GM12865 (cell line): ENCODE results near the gene PDZD2.

Source experiments
- DNase-seq: peaks from one replicate; pipeline ENCODE4 v3.0.0; 2010; ENCODE audit warnings: low read depth
- H3K4me3 ChIP-seq: 2 replicates; pipeline ENCODE4 v1.5.1; 2011; ENCODE audit warnings: mild to moderate bottlenecking, low read depth, low read length, control low read depth
- CTCF ChIP-seq: IDR thresholded peaks from 2 replicates; pipeline ENCODE4 v1.5.1; 2011; ENCODE audit warnings: low read length, control low read depth, low read depth, inconsistent platforms; ENCODE audit not compliant: insufficient read depth; ENCODE audit errors: missing control alignments

Gene PDZD2

GRCh38 chr5:31605920-31606319 lies 33.0 kb upstream of the PDZD2 start:
- no peak for DNase-seq
- TF ChIP-seq CTCF, result no peak
- no peak overlapping the region for H3K4me3 ChIP-seq

GRCh38 chr5:31607546-31607945 lies 31.4 kb upstream of the PDZD2 start:
- DNase-seq, result no peak
- no peak for TF ChIP-seq CTCF
- no peak overlapping the region for H3K4me3 ChIP-seq

- TF ChIP-seq CTCF, result no peak
- H3K4me3 ChIP-seq, result no peak overlapping the region
- DNase-seq, result no peak
These were observed 27.9 kb upstream of the PDZD2 start for GRCh38 chr5:31611002-31611401.

GRCh38 chr5:31613651-31614050 lies 25.3 kb upstream of the PDZD2 start:
- TF ChIP-seq CTCF, result no peak
- DNase-seq, result no peak

DNA sequence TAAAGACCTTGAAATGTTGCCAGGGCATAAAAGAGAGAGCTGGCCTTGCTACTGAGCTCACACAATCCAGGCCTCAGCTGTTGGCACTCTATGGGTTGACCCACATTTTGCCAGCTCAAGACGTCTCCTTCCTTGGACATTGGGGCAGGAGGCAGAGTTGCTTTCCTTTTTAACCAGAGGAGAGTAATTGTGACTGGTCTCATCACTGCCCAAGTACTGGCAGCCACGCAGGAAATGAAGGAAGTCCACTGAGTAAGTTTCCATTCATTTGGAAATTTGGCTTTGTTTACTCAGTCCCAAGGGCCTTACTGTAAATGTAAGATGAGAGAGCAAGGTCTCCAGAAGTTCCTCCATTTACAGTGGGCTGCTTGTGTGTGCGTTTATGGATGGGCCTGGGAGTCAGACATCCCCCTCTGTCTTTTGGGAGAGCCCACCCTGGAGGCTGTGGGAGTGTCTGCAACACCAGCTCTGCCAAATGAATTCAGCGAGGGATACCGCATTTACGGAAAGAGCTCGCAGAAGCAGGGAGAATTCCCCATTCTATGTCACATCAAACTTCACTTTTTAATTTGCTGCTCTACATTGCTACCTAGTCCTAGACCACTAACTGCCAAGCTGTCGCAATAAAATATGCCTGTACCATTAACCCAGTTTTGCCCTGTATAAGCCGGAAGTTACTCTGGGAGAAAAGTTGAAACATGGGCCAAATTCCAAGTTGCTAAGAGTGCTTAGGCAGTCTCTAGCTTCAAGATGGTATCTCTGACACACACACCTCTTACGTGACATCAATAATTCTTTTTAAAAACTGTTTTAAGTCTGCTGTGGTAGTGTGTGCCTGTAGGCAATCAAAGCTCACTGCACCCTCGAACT lies 24.5 kb upstream of the PDZD2 start:
- no peak for DNase-seq
- TF ChIP-seq CTCF, result no peak
- no peak overlapping the region for H3K4me3 ChIP-seq

More at GRCh38 chr5:31613651-31614050, 25.3 kb upstream of the PDZD2 start:
- H3K4me3 ChIP-seq, result no peak overlapping the region

GRCh38 chr5:31617867-31618266 lies 21.1 kb upstream of the PDZD2 start:
- no peak for DNase-seq
- no peak overlapping the region for H3K4me3 ChIP-seq
- no peak for TF ChIP-seq CTCF

GRCh38 chr5:31620026-31620425 lies 18.9 kb upstream of the PDZD2 start:
- no peak for DNase-seq
- no peak overlapping the region for H3K4me3 ChIP-seq
- TF ChIP-seq CTCF, result no peak
